DOHH2 (cell line): Measurements from ENCODE around the gene PSME3.

Experiments
- H3F3A ChIP-seq: fragments of 200-600 bp; sonication (generic), shearing (Covaris generic); 2 replicates; pipeline ENCODE4 v1.6.0; 2016; ENCODE audit warnings: antibody characterized with exemption, mild to moderate bottlenecking; ENCODE audit not compliant: control insufficient read depth, insufficient read depth
- H3K27ac ChIP-seq: fragments of 200-600 bp; sonication (generic); 2 replicates; pipeline ENCODE4 v1.5.1; 2014; ENCODE audit warnings: low read depth, mild to moderate bottlenecking, low read length, moderate library complexity
- H3K27me3 ChIP-seq: fragments of 200-600 bp; sonication (generic); 2 replicates; pipeline ENCODE4 v1.6.1; 2014; ENCODE audit warnings: mild to moderate bottlenecking, low read length, mixed read lengths; ENCODE audit not compliant: control insufficient read depth
- H3K36me3 ChIP-seq: fragments of 200-600 bp; sonication (generic); 2 replicates; pipeline ENCODE4 v1.6.1; 2014; ENCODE audit warnings: mild to moderate bottlenecking, low read length, moderate library complexity, mixed read lengths; ENCODE audit not compliant: control insufficient read depth
- H3K4me1 ChIP-seq: fragments of 200-600 bp; sonication (generic); 2 replicates; pipeline ENCODE4 v1.6.1; 2014; ENCODE audit warnings: mild to moderate bottlenecking, low read length, mixed read lengths; ENCODE audit not compliant: control insufficient read depth
- H3K4me2 ChIP-seq: fragments of 200-600 bp; sonication (generic); 2 replicates; pipeline ENCODE4 v1.6.0; 2014; ENCODE audit warnings: mild to moderate bottlenecking, low read length, moderate library complexity
- H3K4me3 ChIP-seq: fragments of 200-600 bp; sonication (generic); 2 replicates; pipeline ENCODE4 v1.5.1; 2014; ENCODE audit warnings: mild to moderate bottlenecking, low read length, mixed read lengths
- H3K79me2 ChIP-seq: fragments of 200-600 bp; sonication (generic); 2 replicates; pipeline ENCODE4 v1.6.1; 2014; ENCODE audit warnings: mild to moderate bottlenecking, low read length, mixed read lengths; ENCODE audit not compliant: control insufficient read depth
- H3K9me2 ChIP-seq: fragments of 200-600 bp; sonication (generic); replicated peaks from 2 replicates; pipeline ENCODE4 v1.6.1; 2014; ENCODE audit warnings: mild to moderate bottlenecking, low read length, mixed read lengths; ENCODE audit not compliant: control insufficient read depth
- H3K9me3 ChIP-seq: fragments of 200-600 bp; sonication (generic); 2 replicates; pipeline ENCODE4 v1.6.1; 2014; ENCODE audit warnings: antibody characterized with exemption, low read length, mixed read lengths; ENCODE audit not compliant: control insufficient read depth, insufficient read depth
- H4K20me1 ChIP-seq: fragments of 200-600 bp; sonication (generic); 2 replicates; pipeline ENCODE4 v1.6.0; 2014; ENCODE audit warnings: low read depth, mild to moderate bottlenecking, antibody characterized with exemption, low read length, moderate library complexity; ENCODE audit not compliant: control insufficient read depth, insufficient read depth
- CTCF ChIP-seq: fragments of 200-600 bp; sonication (generic); IDR thresholded peaks from one replicate; pipeline ENCODE4 v1.5.1; 2014; ENCODE audit warnings: antibody characterized with exemption, mild to moderate bottlenecking, low read depth, low read length; ENCODE audit not compliant: poor library complexity, severe bottlenecking
- EZH2phosphoT487 ChIP-seq: fragments of 200-600 bp; sonication (generic); IDR thresholded peaks from 2 replicates; pipeline ENCODE4 v1.6.1; 2017; ENCODE audit warnings: borderline replicate concordance, mild to moderate bottlenecking, antibody characterized with exemption, low read length, moderate library complexity, mixed read lengths

PSME3 gene

GRCh38 chr17:42848093-42848492 lies 14.9 kb downstream of the PSME3 start:
- peaks cover 16% of the 10 kb centered on the region for H3F3A ChIP-seq
- peaks cover 4% of the 10 kb centered on the region; the same call in 1 of the 2 replicates for H4K20me1 ChIP-seq
- TF ChIP-seq EZH2phosphoT487 (no peak), CTCF (no peak)
- H3K4me2 ChIP-seq, result no peak overlapping the region
- no peak overlapping the region for H3K4me3 ChIP-seq
- no peaks in the 10 kb centered on the region for H3K27me3 ChIP-seq
- H3K9me3 ChIP-seq, result no peaks in the 10 kb centered on the region
- peaks cover 25% of the 10 kb centered on the region for H3K36me3 ChIP-seq
- H3K79me2 ChIP-seq, result no peaks in the 10 kb centered on the region
- no peaks in the 10 kb centered on the region for H3K9me2 ChIP-seq
- no peak overlapping the region for H3K27ac ChIP-seq
- H3K4me1 ChIP-seq, result no peaks in the 10 kb centered on the region

GRCh38 chr17:42849031-42849430 lies 15.8 kb downstream of the PSME3 start:
- H3K27ac ChIP-seq, result no peak overlapping the region
- no peaks in the 10 kb centered on the region for H3K27me3 ChIP-seq
- no peaks in the 10 kb centered on the region for H3K9me3 ChIP-seq
- no peak overlapping the region for H3K4me3 ChIP-seq
- no peaks in the 10 kb centered on the region for H3K79me2 ChIP-seq
- peaks cover 14% of the 10 kb centered on the region for H3F3A ChIP-seq
- H4K20me1 ChIP-seq, result peaks cover 4% of the 10 kb centered on the region; the same call in 1 of the 2 replicates
- no peak overlapping the region for H3K4me2 ChIP-seq
- peaks cover 15% of the 10 kb centered on the region for H3K36me3 ChIP-seq
- TF ChIP-seq CTCF, result no peak
- no peak for TF ChIP-seq EZH2phosphoT487
- no peaks in the 10 kb centered on the region for H3K9me2 ChIP-seq
- H3K4me1 ChIP-seq, result no peaks in the 10 kb centered on the region

GRCh38 chr17:42849451-42850181 lies 16.4 kb downstream of the PSME3 start:
- Histone ChIP-seq H3K9me3 (no peaks in the 10 kb centered on the region), H3K4me1 (no peaks in the 10 kb centered on the region), H4K20me1 (peaks cover 4% of the 10 kb centered on the region; the same call in 1 of the 2 replicates), H3K27ac (no peak overlapping the region), H3K27me3 (no peaks in the 10 kb centered on the region), H3K9me2 (no peaks in the 10 kb centered on the region), H3K79me2 (no peaks in the 10 kb centered on the region), H3K36me3 (peaks cover 9% of the 10 kb centered on the region), H3K4me3 (no peak overlapping the region), H3K4me2 (no peak overlapping the region), H3F3A (peaks cover 14% of the 10 kb centered on the region)
- TF ChIP-seq EZH2phosphoT487, result no peak
- TF ChIP-seq CTCF, result no peak
